GM19372 (cell line): Measurements from ENCODE around the gene P2RX1.
"Not testable (repeated sequence)": the region's sequence is repeated elsewhere in the genome, so short reads cannot be mapped to it uniquely, and the experiment has no call there.

Source experiments
- ATAC-seq: cut with Tn5 transposase; IDR thresholded peaks from one replicate; pipeline ENCODE4 v1.9.1; 2021; ENCODE audit warnings: mild to moderate bottlenecking, low read depth, moderate library complexity; ENCODE audit not compliant: unreplicated experiment

P2RX1 gene

GRCh38 chr17:3867106-3867505, 49.2 kb downstream of the P2RX1 start:
- ATAC-seq: no peak

- ATAC-seq: no peak
Observed at GRCh38 chr17:3866276-3866675, 50.0 kb downstream of the P2RX1 start.

GRCh38 chr17:3865176-3865575, 51.1 kb downstream of the P2RX1 start:
- ATAC-seq: no peak

GRCh38 chr17:3864534-3864933, 51.7 kb downstream of the P2RX1 start:
- no peak for ATAC-seq

- no peak for ATAC-seq
Observed at GRCh38 chr17:3861761-3862681, 54.2 kb downstream of the P2RX1 start.

GRCh38 chr17:3860939-3861700, 55.1 kb downstream of the P2RX1 start:
- no peak for ATAC-seq

GRCh38 chr17:3859940-3860339, 56.3 kb downstream of the P2RX1 start:
- ATAC-seq: no peak

GRCh38 chr17:3857261-3858105, 58.8 kb downstream of the P2RX1 start:
- no peak for ATAC-seq

- not testable (repeated sequence) for ATAC-seq
Observed at GRCh38 chr17:3854204-3854603, 62.1 kb downstream of the P2RX1 start.

- no peak for ATAC-seq
Observed at GRCh38 chr17:3852561-3852960, 63.7 kb downstream of the P2RX1 start.

- no peak for ATAC-seq
Observed at GRCh38 chr17:3851461-3852100, 64.7 kb downstream of the P2RX1 start.

- ATAC-seq: no peak
Observed at GRCh38 chr17:3848229-3848835, 67.9 kb downstream of the P2RX1 start.

GRCh38 chr17:3847165-3847670, 69.0 kb downstream of the P2RX1 start:
- no peak for ATAC-seq
